ENCODE measurements around the gene PXDC1.

DNA sequence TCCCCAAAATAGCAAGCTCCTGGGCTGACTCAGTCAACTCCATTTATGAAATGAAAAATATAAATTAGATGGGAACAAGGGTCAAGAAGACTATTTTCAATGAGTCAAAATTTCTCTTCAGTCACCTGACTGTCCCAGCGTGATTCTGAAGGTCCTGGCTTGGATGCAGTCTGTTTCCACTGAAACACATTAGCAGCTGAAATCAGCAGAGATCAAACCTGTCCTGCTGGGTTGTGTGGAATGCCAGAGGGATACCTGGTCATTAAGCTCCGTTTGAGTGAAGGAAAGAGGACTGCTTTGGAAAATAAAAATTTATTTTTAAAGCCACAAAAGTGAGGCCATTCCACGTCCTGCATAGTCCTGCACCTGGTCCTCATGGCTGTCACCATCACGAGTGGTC, 37.4 kb downstream of the PXDC1 start:
- TF ChIP-seq POLR2A (IDR thresholded peaks at IDR 0.05) (no peak), CTCF (IDR thresholded peaks at IDR 0.05 in 4 of 5, conservative IDR thresholded peaks at IDR 0.05 in 1 of 5) (no peak)

Data from gastrocnemius medialis (tissue), 4 donors.